ENCODE data around the gene SHISA9.

SHISA9 gene

DNA sequence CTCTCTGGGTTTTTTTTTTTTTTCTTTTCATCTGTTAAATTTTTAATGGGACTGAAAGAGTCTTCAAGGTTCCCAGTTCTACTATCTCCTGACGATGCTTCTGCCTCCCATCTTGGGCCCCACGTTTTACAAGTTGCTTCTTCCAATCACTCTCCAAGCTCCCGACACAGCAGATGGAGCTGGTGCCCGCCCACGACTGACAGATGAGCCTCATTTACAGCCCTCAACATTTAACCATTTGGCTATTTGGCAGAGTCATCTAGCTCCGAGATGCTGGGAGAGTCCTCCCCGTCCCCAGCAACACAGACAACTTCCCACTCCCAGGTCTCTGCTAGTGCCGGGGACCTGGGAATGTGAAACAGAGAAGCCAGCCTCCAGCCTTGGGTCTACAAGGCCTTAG, 276.9 kb downstream of the SHISA9 start:
- Histone ChIP-seq H2AFZ (ENCODE audit: low read depth) (no peak overlapping the region), H3K4me1 (ENCODE audit: low read depth, poor library complexity, severe bottlenecking) (no peaks in the 10 kb centered on the region), H3K79me2 (ENCODE audit: insufficient read depth, low read depth) (no peaks in the 10 kb centered on the region), H3K9ac (no peak overlapping the region), H3K27me3 (ENCODE audit: insufficient read depth, low read depth) (no peaks in the 10 kb centered on the region), H3K36me3 (ENCODE audit: insufficient read depth) (no peaks in the 10 kb centered on the region), H3K4me3 (IDR thresholded peaks at IDR 0.05; ENCODE audit: insufficient read depth, low read depth, low read length) (no peak overlapping the region), H3K4me2 (no peak overlapping the region), H4K20me1 (ENCODE audit: insufficient read depth) (no peaks in the 10 kb centered on the region), H3K27ac (no peak overlapping the region)
- TF ChIP-seq, protein P1, sequence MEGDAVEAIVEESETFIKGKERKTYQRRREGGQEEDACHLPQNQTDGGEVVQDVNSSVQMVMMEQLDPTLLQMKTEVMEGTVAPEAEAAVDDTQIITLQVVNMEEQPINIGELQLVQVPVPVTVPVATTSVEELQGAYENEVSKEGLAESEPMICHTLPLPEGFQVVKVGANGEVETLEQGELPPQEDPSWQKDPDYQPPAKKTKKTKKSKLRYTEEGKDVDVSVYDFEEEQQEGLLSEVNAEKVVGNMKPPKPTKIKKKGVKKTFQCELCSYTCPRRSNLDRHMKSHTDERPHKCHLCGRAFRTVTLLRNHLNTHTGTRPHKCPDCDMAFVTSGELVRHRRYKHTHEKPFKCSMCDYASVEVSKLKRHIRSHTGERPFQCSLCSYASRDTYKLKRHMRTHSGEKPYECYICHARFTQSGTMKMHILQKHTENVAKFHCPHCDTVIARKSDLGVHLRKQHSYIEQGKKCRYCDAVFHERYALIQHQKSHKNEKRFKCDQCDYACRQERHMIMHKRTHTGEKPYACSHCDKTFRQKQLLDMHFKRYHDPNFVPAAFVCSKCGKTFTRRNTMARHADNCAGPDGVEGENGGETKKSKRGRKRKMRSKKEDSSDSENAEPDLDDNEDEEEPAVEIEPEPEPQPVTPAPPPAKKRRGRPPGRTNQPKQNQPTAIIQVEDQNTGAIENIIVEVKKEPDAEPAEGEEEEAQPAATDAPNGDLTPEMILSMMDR (conservative IDR thresholded peaks at IDR 0.05; ENCODE audit: low read depth, low read length) = no peak

DNA sequence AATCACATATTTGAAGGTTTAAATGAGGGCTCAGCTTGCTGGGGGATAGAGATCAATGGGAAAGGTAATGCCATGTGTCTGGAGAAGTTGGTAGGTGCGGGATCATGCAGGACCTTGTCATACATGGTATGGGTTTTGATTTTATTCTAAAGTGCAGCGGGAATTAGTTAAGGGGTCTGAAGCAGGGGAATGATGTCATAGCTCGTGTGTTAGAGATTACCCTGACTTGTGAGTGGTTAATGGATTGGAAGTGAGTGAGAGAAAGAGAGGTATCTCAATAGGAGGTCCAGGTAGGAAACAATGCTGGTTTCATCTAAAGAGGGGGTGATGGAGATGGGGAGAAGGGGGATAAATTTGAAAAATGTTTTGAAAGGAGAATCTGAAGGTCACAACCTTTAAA, 280.0 kb downstream of the SHISA9 start:
- Histone ChIP-seq H3K4me1 (ENCODE audit: low read depth, poor library complexity, severe bottlenecking) (no peaks in the 10 kb centered on the region), H3K79me2 (ENCODE audit: insufficient read depth, low read depth) (no peaks in the 10 kb centered on the region), H3K36me3 (ENCODE audit: insufficient read depth) (no peaks in the 10 kb centered on the region), H3K9ac (no peak overlapping the region), H2AFZ (ENCODE audit: low read depth) (no peak overlapping the region), H3K4me3 (IDR thresholded peaks at IDR 0.05; ENCODE audit: insufficient read depth, low read depth, low read length) (no peak overlapping the region), H4K20me1 (ENCODE audit: insufficient read depth) (no peaks in the 10 kb centered on the region), H3K27me3 (ENCODE audit: insufficient read depth, low read depth) (no peaks in the 10 kb centered on the region), H3K27ac (no peak overlapping the region), H3K4me2 (no peak overlapping the region)
- TF ChIP-seq, protein P1 (conservative IDR thresholded peaks at IDR 0.05; ENCODE audit: low read depth, low read length) = no peak

DNA sequence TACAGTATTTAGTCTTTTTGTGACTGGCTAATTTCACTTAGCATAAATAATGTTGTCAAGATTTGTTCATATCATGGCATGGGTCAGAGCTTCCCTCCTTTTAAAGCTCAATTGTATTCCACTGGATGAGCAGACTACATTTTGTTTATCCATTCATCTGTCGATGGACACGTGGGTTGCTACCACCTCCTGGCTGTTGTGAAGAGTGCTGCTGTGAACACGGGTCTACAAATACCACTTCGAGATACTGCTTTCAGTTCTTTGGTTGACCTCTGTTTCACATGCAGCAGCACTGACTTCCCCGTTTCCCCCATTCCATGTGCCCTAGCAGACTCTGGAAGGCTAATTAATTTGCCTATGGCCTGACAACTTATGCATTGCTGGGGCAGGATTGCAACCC, 285.4 kb downstream of the SHISA9 start:
- H4K20me1 ChIP-seq (ENCODE audit: insufficient read depth) = no peaks in the 10 kb centered on the region
- TF ChIP-seq, protein P1 (conservative IDR thresholded peaks at IDR 0.05; ENCODE audit: low read depth, low read length) = no peak
- H3K4me3 ChIP-seq (IDR thresholded peaks at IDR 0.05; ENCODE audit: insufficient read depth, low read depth, low read length) = no peak overlapping the region

DNA sequence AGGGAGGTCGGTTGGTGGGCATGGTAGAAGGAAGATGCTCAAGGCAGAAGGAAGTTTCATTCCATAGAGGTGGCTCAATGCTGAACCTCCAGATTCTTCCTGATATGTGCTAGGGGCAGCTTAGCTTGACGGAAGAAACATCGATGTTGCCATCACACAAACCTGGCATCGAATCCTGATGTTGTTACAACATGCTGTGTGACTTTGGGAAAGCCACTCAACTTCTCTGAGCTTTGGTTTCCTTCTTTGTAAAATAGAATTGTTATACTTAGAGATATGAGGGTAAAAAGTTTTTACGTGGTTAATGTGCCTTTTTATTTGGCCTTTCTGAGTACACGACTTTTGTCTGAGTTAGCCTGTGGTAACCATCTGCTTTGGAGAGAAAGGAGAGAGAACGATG, 287.9 kb downstream of the SHISA9 start:
- no peak overlapping the region for H3K9ac ChIP-seq
- TF ChIP-seq, protein P1 (conservative IDR thresholded peaks at IDR 0.05; ENCODE audit: low read depth, low read length) = no peak
- no peaks in the 10 kb centered on the region for H3K27me3 ChIP-seq (ENCODE audit: insufficient read depth, low read depth)
- no peak overlapping the region for H3K4me2 ChIP-seq
- no peaks in the 10 kb centered on the region for H3K36me3 ChIP-seq (ENCODE audit: insufficient read depth)
- H2AFZ ChIP-seq (ENCODE audit: low read depth) = no peak overlapping the region
- no peak overlapping the region for H3K4me3 ChIP-seq (IDR thresholded peaks at IDR 0.05; ENCODE audit: insufficient read depth, low read depth, low read length)
- no peaks in the 10 kb centered on the region for H3K4me1 ChIP-seq (ENCODE audit: low read depth, poor library complexity, severe bottlenecking)
- no peaks in the 10 kb centered on the region for H4K20me1 ChIP-seq (ENCODE audit: insufficient read depth)
- H3K27ac ChIP-seq = no peak overlapping the region
- no peaks in the 10 kb centered on the region for H3K79me2 ChIP-seq (ENCODE audit: insufficient read depth, low read depth)

More for the DNA sequence above, 285.4 kb downstream of the SHISA9 start:
- no peaks in the 10 kb centered on the region for H3K4me1 ChIP-seq (ENCODE audit: low read depth, poor library complexity, severe bottlenecking)
- no peak overlapping the region for H2AFZ ChIP-seq (ENCODE audit: low read depth)
- no peaks in the 10 kb centered on the region for H3K36me3 ChIP-seq (ENCODE audit: insufficient read depth)
- H3K27ac ChIP-seq = no peak overlapping the region
- H3K79me2 ChIP-seq (ENCODE audit: insufficient read depth, low read depth) = no peaks in the 10 kb centered on the region
- no peak overlapping the region for H3K9ac ChIP-seq
- no peaks in the 10 kb centered on the region for H3K27me3 ChIP-seq (ENCODE audit: insufficient read depth, low read depth)
- H3K4me2 ChIP-seq = no peak overlapping the region
